LNCAP (cell line): ENCODE results near the gene C22orf15.

ENCODE experiments used
- TF ChIP-seq, protein P1 (sequence below): fragments of 450-650 bp; IDR thresholded peaks from 2 replicates; pipeline ENCODE4 v1.5.1; 2017; ENCODE audit warnings: mild to moderate bottlenecking

The C22orf15 gene

DNA sequence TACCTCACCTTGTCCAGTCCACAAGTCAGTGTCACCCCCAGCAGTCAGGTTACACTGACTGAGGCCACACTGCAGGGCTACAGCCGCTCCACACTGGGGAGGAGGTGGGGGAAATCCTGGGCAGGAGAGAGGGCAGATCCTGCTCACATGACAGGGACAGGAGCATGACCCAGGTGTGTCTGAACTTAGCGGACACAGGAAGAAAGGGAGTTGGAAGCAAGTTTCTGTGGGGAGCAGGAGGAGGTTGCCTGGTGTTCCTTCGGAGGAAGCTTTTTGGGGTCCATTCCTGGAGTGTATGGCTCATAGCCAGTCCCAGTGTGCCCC lies 15.7 kb downstream of the C22orf15 start:
- TF ChIP-seq, protein P1, sequence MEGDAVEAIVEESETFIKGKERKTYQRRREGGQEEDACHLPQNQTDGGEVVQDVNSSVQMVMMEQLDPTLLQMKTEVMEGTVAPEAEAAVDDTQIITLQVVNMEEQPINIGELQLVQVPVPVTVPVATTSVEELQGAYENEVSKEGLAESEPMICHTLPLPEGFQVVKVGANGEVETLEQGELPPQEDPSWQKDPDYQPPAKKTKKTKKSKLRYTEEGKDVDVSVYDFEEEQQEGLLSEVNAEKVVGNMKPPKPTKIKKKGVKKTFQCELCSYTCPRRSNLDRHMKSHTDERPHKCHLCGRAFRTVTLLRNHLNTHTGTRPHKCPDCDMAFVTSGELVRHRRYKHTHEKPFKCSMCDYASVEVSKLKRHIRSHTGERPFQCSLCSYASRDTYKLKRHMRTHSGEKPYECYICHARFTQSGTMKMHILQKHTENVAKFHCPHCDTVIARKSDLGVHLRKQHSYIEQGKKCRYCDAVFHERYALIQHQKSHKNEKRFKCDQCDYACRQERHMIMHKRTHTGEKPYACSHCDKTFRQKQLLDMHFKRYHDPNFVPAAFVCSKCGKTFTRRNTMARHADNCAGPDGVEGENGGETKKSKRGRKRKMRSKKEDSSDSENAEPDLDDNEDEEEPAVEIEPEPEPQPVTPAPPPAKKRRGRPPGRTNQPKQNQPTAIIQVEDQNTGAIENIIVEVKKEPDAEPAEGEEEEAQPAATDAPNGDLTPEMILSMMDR: no peak

DNA sequence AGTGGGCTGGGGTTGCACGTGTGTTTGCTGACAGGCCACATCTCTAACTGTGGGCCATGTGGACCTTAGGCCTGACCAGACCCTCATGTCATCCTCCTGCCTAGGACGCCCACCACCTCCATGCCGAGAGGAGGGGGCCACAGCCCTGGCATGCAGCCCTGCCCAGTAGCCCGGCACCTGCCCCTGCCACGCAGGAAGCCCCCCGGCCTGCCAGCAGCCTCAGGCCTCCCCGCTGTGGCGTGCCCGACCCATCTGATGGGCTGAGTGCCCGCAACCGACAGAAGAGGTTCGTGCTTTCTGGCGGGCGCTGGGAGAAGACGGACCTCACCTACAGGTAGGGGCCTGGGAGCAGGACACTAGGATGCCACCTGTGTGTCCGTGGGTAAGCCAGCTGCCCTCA lies 16.3 kb downstream of the C22orf15 start:
- TF ChIP-seq, protein P1: no peak

DNA sequence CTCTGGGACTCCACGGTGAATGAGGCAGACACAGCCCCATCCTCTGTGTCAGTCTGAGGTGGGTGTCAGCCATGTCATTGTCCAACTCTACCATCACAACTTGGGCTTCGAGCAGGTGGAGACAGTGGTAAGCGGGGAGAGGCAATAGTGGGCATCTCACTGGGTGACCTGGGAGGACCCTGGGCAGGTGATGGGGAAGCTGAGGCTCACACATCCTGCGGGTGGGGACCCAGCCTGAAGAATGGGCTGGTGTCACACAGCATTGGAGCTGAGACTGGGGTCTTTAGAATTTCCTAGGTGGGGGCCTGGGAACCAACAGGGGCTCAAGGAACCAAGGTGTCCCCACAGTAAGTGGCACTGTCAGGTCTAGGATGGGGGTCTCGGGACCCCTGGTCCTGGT lies 16.9 kb downstream of the C22orf15 start:
- TF ChIP-seq, protein P1: no peak

DNA sequence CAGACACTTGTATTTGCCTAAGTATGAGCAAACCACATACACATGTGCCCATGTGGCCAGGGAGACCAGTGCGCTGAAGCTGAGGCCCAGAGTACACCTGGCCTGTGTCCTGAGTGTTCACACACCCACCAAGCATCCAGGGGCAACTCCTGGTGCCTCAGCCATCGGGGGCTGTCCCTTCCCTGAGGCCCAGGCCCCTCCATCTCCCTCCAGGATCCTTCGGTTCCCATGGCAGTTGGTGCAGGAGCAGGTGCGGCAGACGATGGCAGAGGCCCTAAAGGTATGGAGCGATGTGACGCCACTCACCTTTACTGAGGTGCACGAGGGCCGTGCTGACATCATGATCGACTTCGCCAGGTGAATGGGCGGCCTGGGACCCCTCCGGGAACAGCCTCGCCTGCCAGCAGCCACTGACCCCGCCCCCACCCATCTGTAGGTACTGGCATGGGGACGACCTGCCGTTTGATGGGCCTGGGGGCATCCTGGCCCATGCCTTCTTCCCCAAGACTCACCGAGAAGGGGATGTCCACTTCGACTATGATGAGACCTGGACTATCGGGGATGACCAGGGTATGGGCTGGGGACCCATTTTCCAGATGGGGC lies 17.5 kb downstream of the C22orf15 start:
- TF ChIP-seq, protein P1: no peak

DNA sequence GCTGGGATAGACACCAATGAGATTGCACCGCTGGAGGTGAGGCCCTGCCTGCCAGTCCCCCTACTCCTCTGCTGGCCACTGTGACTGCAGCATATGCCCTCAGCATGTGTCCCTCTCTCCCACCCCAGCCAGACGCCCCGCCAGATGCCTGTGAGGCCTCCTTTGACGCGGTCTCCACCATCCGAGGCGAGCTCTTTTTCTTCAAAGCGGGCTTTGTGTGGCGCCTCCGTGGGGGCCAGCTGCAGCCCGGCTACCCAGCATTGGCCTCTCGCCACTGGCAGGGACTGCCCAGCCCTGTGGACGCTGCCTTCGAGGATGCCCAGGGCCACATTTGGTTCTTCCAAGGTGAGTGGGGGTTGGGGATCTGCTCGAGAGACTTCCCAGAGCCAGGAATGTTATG lies 18.3 kb downstream of the C22orf15 start:
- TF ChIP-seq, protein P1: no peak

DNA sequence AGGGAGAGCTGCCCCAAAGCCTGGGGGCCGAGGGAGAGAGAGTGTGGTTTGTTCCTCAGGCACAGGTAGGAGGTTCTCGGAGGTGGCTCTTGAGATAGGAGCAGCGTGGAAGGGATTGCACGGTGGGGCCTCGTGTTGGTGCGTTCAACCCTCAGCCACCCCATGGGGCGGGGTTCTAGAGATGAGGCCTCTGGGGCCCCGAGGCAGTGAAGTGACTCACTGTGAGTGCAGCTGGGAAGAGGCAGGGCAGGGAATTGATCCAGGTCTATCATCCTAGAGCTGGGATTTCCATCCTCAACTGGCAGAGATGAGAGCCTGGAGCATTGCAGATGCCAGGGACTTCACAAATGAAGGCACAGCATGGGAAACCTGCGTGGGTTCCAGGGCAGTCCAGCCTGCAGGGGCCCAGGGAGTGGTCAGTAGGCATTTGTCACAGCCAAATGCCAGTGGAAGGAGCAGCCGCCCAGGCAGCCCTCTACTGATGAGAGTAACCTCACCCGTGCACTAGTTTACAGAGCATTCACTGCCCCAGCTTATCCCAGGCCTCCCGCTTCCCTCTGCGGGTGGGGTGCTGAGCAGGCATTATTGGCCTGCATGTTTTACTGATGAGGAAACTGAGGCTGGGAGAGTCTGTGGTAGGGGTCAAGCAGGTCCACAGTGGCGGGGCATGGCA lies 18.9 kb downstream of the C22orf15 start:
- TF ChIP-seq, protein P1: no peak

DNA sequence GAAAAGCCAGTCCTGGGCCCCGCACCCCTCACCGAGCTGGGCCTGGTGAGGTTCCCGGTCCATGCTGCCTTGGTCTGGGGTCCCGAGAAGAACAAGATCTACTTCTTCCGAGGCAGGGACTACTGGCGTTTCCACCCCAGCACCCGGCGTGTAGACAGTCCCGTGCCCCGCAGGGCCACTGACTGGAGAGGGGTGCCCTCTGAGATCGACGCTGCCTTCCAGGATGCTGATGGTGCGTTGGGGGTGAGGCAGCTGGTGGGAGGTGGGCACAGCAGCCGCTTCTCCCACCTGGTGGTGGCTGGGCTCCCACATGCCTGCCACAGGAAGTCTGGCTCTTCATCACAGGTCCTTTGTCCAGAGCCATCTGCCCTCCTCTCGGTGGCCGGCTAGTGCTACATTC lies 19.5 kb downstream of the C22orf15 start:
- TF ChIP-seq, protein P1: no peak

DNA sequence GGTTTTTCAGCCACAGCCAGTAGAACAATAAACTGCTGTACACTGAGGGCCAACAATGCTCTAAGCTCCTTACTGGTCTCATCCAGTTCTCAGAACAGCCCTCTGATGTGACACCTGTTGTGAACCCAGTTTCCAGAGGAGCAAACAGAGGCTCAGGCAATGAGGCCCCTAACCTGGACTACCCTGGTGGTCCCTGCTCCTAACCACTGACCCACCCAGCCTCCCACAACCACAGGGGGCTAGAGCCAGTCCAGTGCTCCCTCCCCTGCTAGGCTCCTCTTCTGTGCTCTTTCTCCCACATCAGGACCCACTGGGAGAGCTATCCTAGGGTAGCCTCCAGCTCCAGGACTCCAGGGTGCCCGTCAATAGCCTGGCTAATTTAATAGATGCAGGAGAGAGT lies 19.9 kb downstream of the C22orf15 start:
- TF ChIP-seq, protein P1: no peak
